ENCODE results near the gene TENM3.

GRCh38 chr4:182246401-182247205 lies 3.4 kb downstream of the TENM3 start:
- TF ChIP-seq CTCF (IDR thresholded peaks at IDR 0.05): no peak
- TF ChIP-seq MAX (CRISPR knock-in tag; IDR thresholded peaks at IDR 0.05): no peak
- TF ChIP-seq USF2 (CRISPR knock-in tag; IDR thresholded peaks at IDR 0.05): no peak
- TF ChIP-seq JUN (CRISPR knock-in tag; IDR thresholded peaks at IDR 0.05): no peak
- TF ChIP-seq ATF2 (CRISPR knock-in tag; IDR thresholded peaks at IDR 0.05; ENCODE audit: borderline replicate concordance, low read depth): no peak
